Lower leg skin (tissue), 4 donors: Measurements from ENCODE around the gene CEP128. TPM values are rescaled to one million over a fixed set of nuclear protein-coding genes. Genes with fewer than 3 reads are reported as not detected.

Source experiments
- DNase-seq, 2 donors: peaks; one replicate each; pipeline ENCODE4 v3.0.0-alpha.2; 2019; ENCODE audit warnings: low spot score in 2 of 2
- H3K4me3 ChIP-seq: fragments of 200-600 bp; sonication (generic); 2 replicates; pipeline ENCODE4 v1.5.1; 2017; ENCODE audit warnings: mild to moderate bottlenecking, low read depth; ENCODE audit not compliant: poor library complexity, severe bottlenecking
- CTCF ChIP-seq, 3 donors: fragments of 450-650 bp; IDR thresholded peaks; one replicate each; pipeline ENCODE4 v1.5.1; 2016; ENCODE audit warnings: antibody characterized with exemption in 3 of 3, mild to moderate bottlenecking in 3 of 3, moderate library complexity in 2 of 3
- POLR2A ChIP-seq, 2 donors: fragments of 450-650 bp; IDR thresholded peaks; one replicate each; pipeline ENCODE4 v1.6.1; 2016 to 2017; ENCODE audit warnings: antibody characterized with exemption in 2 of 2, mild to moderate bottlenecking in 1 of 2, moderate library complexity in 1 of 2
- WGBS, 2 donors: methylation state at CpG; one replicate each; pipeline ENCODE4 v1.1.5; 2018; 5-methylcytosine and 5-hydroxymethylcytosine counted together
- intact Hi-C: fragments of 100-400 bp; cut with DNase I; formaldehyde crosslinking; loops from one replicate; pipeline ENCODE4 v1.15.0; 2023; ENCODE audit warnings: low total_unique reads
- total RNA-seq, 4 donors: library from RNA; depleted of rRNA; stranded (reverse); fragments of >200 nt; gene quantifications; one replicate each; pipeline ENCODE4 v1.1.0, GENCODE V29; 2016

Gene CEP128
- total RNA-seq, 4 donors from 2014 or later, result 5.9 to 10.5 (median 9.0) TPM

- TF ChIP-seq CTCF (IDR thresholded peaks at IDR 0.05), result no peak
- TF ChIP-seq POLR2A (IDR thresholded peaks at IDR 0.05), result no peak
- intact Hi-C loops, result no loop called here
- no peak for DNase-seq
- 24 to 36% methylated on average over 5 of the region's 5 CpGs for WGBS, 2 donors
- H3K4me3 ChIP-seq, result no peak overlapping the region
These were observed 32.5 kb upstream of the CEP128 start for GRCh38 chr14:80973931-80974641.

GRCh38 chr14:80965037-80965436 lies 23.5 kb upstream of the CEP128 start:
- intact Hi-C loops, result no loop called here
- 29 to 36% methylated on average over 5 of the region's 5 CpGs for WGBS, 2 donors
- DNase-seq, result no peak
- H3K4me3 ChIP-seq, result no peak overlapping the region
- no peak for TF ChIP-seq CTCF (IDR thresholded peaks at IDR 0.05)
- TF ChIP-seq POLR2A (IDR thresholded peaks at IDR 0.05), result no peak

GRCh38 chr14:80959496-80959895 lies 18.0 kb upstream of the CEP128 start:
- 60 to 63% methylated on average over 4 of the region's 4 CpGs for WGBS, 2 donors
- no peak overlapping the region for H3K4me3 ChIP-seq
- TF ChIP-seq CTCF (IDR thresholded peaks at IDR 0.05) (no peak), POLR2A (IDR thresholded peaks at IDR 0.05) (no peak)
- DNase-seq, result no peak
- intact Hi-C loops, result no loop called here

GRCh38 chr14:80958939-80959338 lies 17.4 kb upstream of the CEP128 start:
- no peak overlapping the region for H3K4me3 ChIP-seq
- 81 to 93% methylated on average over 3 of the region's 3 CpGs for WGBS, 2 donors
- TF ChIP-seq CTCF (IDR thresholded peaks at IDR 0.05), result no peak
- no peak for TF ChIP-seq POLR2A (IDR thresholded peaks at IDR 0.05)
- intact Hi-C loops, result no loop called here
- DNase-seq, result no peak

- 79 to 92% methylated on average over 2 of the region's 2 CpGs for WGBS, 2 donors
- no peak overlapping the region for H3K4me3 ChIP-seq
- TF ChIP-seq POLR2A (IDR thresholded peaks at IDR 0.05), result no peak
- no peak for TF ChIP-seq CTCF (IDR thresholded peaks at IDR 0.05)
- DNase-seq, result no peak
- intact Hi-C loops, result no loop called here
These were observed 16.7 kb upstream of the CEP128 start for GRCh38 chr14:80958226-80958625.

- H3K4me3 ChIP-seq, result no peak overlapping the region
- DNase-seq, result no peak
- WGBS, 2 donors, result 86 to 95% methylated on average over 2 of the region's 2 CpGs
- intact Hi-C loops, result no loop called here
- no peak for TF ChIP-seq POLR2A (IDR thresholded peaks at IDR 0.05)
- no peak for TF ChIP-seq CTCF (IDR thresholded peaks at IDR 0.05)
These were observed 16.1 kb upstream of the CEP128 start for GRCh38 chr14:80957613-80958012.
